OCI-M2 (cell line): ENCODE results near the gene PAK2.
A peak's percentile ranks its signal among the peaks of the same experiment; 100 is the strongest.
"Not testable (repeated sequence)": the region's sequence is repeated elsewhere in the genome, so short reads cannot be mapped to it uniquely, and the experiment has no call there.

Experiments
- DNase-seq: peaks from one replicate; lab custom pipeline; 2025; ENCODE audit not compliant: unreplicated experiment; lab: John Stamatoyannopoulos, UW

PAK2 gene

DNA sequence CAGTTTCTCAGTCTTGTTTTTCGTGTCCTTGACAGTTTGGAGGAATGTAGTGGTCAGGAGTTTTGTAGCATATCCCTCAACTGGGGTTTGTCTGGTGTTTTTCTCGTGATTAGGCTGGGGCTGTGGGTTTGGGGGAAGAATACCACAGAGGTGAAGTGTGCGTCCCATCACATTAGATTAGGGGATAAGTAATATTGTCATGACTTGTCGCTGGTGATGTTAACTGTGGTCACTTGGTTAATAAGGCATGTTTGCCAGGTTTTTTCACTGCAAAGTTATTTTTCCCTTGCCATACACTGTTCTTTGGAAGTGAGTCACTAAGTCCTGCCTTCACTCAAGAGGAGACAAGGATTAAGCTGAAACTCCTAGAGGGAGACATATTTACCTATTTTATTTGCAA is 39.1 kb downstream of the PAK2 start:
- DNase-seq, result no peak

DNA sequence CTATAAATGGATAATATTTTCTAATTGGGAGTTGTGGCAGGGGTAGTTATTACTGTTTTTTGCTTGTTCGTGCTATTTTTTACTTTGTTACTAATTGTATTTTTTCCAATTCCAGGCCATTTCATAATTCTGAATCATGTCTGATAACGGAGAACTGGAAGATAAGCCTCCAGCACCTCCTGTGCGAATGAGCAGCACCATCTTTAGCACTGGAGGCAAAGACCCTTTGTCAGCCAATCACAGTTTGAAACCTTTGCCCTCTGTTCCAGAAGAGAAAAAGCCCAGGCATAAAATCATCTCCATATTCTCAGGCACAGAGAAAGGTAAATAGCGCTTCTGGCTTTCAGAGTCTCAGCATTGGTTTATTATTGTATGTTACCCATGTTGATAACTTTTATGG is 42.9 kb downstream of the PAK2 start:
- no peak for DNase-seq

DNA sequence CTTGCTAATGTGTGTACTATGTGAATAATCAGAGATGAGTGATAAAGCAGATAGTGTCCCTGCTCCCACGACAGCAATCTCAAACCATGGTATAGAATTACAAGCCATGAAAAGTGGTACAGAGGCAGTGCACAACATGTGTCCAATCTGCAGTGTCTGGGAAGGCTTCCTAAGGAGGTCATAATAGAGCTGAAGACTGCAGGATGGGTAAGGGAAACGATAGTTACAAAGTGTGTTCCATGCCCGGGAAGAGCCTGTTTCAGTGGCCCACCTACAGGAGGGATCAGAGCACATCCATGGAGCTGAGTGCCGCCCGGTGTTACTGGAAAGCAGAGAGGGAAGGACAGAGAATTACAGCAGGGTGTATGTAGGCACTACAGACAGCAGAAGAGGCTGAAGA is 48.9 kb downstream of the PAK2 start:
- no peak for DNase-seq

DNA sequence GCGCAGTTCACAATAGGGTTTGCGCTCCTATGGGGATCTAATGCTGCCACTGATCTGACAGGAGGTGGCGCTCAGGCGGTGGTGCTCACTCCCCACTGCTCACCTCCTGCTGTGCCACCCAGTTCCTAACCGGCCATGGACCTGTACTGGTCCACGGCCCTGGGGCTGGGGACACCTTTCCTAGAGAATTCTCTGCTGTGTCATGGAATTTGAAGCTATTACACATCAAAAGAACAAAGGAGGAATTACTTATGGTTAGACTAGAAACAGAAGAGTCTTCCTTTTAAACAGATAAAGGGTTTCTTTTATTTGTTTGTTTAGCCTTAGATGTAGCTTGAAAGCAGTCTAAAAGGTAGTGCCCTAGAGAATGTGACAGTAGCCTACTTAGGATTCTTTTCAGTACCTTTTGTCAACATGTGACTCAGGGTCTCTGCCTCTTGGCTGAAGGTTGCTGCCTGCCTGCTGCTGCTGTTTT is 50.3 kb downstream of the PAK2 start:
- DNase-seq, result no peak

DNA sequence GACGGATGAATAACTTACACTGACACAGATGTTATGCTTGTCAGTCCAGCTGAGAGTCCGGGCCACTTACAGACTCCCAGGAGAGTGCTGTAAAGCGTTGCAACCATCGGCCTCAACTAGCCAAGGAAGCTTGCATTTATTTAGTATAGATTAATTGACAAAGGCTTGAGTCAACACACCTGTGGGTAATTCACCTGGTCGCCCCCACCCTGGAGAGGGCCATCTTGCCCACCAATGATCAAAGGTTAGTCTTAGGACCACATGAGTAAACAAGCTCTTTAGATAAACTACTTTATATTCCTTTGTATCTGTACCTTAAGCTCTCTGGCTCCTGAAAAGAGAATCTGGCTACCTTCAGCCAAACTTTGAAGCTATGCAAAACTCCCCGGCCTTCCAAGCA is 51.0 kb downstream of the PAK2 start:
- DNase-seq, result no peak

DNA sequence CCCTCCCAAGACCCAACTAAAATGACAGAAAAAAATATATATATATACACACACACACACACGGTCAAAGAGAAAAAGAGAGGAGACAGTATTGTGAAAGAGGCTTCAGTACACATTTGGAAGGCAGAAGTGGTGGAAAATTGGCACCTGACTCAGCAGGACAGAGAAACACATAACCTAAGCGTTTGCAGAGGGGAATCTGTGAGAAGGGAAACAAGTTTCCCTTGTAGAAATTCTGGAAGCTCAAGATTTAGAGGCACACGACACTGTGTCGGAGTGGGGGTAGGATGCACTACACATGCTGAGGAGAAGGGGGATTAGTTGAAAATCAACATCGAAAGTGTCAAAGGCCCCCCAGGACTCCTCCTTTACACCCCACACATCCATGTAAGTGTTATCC is 53.1 kb downstream of the PAK2 start:
- no peak for DNase-seq

DNA sequence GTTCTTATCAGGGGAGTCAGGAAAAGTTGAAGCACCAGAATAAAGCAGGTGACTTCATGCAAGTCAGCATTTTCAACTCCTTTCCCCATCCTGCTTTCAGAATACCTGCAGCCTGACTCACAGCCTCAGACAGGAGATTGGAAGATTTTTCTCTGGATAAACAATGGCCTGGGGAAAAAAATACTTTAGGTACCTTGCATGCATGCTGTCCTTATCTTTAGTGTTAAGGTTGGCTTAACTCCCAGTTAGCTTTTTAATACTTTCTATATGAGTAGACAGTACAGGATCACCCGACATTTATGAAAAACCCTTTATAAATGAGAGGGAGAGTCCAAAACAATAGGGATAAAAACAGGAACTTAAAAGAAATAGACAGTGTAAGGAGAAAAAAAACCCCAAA is 53.6 kb downstream of the PAK2 start:
- DNase-seq, result no peak

DNA sequence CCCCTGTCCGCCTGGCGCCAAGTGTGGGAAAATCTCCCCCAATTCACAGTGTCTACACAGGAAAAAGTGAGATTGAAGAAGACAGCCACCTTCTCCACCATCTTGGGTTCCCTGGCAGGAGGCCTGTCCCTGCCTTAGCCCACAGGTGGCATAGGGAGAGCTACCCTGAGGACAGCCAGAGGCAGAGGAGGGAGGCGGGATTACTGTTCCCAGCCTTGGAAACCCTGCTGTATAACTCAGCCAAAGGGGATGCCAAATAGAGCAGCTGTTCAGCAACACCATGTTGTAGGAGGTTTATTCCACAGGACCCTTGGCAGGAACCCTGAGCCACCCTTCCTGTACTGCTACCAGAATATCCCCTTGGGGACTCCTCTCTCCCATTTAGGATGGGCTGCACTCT is 54.8 kb downstream of the PAK2 start:
- DNase-seq, result no peak

DNA sequence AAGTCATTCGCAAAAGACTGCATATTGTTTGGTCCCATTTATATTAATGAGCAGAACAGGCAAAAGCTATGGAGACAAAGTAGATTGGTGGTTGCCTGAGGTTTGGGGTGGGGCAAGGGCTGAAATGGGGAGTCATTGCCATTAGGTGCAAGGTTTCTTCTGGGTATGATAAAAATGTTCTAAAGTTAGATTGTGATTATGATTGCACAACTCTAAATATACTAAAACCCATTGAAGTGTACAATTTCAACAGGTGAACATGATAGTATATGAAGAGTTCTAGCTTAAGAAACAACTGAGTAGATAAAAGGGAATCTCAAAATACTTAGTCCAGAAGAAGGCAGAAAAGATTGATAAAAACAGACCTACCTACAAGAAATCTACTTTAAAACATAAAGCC is 56.7 kb downstream of the PAK2 start:
- DNase-seq, result no peak

DNA sequence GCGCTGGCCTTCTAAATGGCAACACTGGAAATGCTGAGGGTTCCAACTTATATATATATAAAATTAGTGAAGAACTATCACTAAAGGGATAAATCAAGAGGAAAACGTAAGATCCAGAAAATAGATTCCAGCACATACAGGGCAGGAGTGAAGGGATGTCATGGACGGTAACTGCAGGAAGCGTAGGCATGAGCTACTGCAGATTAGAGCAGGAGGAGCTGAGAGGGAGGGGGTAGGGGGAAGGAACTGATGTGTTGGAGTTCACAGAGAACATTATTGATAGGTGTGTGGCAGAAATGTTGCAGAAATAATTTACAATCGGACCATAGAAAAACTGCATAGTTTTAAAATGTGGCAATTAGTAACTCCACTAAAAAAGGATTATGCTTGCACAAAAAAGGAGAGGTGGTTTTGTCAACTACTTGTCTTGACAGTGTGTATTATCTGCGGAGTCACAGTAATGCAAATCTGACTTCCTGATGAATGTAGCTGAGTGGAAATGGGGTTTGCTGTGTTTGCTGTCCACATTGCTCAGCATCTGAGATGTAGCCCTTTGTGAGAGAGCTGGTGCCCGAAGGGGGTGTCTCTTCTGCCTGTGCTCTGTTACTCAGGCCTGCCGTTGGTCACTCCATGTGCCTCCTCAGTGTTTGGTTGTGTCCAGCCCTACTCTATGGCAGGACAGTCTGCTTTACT is 61.2 kb downstream of the PAK2 start:
- DNase-seq, result no peak

DNA sequence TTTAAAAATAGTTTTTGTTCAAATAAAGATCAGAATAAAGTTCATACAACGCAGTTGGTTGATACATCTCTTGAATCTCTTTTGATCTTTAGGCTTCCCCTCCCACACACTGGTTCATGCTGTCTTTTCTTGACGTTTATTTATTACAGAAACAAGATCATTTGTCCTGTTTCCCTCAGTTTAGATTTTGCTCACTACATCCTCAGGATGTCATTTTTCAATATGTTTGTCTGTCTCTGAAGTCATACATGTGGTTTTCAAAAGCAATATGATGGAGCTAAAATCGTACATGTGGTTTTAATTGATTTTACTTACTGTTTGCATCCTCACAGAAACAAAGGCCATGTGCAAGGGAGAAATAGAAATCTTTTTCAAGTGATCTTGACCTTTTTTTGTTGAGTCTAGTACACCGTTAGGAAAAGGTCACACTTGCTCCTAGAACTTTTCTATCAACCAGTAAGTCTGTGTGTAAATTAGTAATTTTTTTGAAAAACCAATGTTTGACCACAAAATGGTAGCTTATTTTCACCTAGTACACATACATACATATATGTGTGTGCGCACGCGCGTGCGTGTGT is 64.3 kb downstream of the PAK2 start:
- DNase-seq, result no peak

DNA sequence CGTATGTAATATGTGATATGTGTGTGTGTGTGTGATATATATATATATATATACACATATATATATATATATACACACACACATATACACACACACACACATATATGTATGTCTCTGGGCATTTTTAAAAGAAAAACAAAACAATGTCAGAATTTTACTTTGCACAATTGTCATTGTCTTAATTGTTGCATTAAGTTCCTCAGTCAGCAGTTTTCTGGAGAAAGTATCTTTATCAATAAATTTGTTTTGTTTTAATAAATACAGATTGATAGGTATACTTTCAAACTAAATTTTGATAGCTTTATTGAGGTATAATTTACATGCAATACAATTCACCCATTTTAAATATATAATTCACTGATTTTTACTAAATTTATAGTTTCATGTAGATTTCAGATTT is 65.1 kb downstream of the PAK2 start:
- DNase-seq, result no peak

DNA sequence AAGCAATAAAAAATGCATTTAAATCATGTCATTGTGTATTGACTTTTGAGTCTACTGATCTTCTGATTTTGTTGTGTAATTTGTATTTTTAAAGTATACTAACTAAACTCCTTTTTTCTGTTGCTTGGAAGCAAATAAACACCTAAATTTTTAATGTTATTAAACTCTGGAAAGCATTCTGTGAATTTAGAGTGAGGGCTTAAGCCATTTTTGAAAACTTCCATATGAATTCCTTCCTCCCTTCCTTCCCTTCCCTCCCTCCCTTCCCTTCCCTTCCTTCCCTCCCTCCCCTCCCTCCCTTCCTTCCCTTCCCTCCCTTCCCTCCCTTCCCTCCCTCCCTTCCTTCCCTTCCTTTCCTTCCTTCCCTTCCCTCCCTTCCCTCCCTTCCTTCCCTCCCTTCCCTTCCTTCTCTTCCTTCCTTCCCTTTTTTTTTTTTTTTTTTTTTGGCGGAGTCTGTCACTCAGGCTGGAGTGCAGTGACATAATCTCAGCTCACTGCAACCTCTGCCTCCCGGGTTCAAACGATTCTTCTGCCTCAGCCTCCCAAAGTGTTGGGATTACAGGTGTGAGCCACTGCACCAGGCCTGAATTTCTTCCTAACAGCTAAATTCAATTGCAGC is 71.4 kb downstream of the PAK2 start:
- no peak for DNase-seq

DNA sequence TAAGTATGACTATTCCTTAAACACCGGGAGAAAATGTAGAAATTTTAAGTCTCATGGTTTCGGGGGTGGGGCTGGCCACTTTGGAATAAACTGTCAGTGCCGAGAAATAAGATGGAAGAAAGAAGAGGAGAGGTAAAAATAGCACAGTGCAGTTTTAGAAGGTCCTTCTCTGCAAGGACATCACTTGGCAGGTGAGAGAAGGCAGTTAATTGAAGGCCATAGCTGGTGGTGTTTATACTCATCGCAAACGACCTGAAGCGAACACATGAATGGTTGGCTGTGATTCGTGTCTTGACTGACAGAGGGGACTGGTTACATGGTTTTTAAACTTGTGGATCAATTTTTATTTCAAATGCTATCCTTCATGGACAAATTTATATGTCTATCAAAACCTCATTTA is 73.2 kb downstream of the PAK2 start:
- no peak for DNase-seq

DNA sequence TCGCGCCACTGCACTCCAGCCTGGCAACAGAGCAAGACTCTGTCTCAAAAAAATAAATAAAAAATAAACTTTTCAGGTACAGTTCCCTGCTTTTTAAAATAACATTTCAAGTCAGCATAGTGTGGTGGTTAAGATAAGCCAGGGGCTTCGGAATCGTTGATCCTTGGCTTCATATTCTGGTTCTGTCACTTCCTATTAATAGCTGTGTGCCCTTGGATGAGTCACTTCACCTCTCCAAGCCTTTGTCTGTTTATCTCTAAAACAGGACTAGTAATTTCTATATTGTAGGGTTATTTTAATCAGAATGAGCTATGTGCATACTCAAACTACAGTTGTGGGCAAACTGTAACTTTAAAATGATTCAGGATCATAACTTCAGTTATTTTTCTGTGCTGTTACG is 74.2 kb downstream of the PAK2 start:
- peak; percentile 37 for DNase-seq

DNA sequence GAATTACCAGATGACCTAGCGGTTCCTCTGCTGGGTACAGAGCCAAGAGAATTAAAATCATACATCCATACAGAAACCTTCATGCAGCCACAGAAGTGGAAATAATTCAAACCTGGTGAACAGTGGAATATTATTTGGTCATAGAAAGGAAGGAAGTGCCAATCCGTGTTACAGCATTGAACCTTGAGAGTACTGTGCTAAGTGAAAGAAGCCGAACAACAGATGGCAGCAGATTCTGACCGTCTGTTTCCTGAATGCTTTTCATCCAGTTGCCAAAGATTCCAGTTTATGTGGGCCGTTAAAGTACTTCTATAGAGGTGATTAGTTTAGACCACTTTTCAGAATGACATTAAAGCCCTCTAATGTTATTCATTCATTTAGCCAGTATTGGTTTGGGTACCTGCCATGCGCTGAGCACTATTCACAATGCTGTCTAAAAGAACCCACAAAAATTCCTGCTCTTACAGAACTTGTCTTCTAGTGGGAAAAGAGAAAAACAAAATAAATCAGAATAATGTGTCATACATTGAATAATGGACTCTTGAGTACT is 82.2 kb downstream of the PAK2 start:
- DNase-seq, result no peak

DNA sequence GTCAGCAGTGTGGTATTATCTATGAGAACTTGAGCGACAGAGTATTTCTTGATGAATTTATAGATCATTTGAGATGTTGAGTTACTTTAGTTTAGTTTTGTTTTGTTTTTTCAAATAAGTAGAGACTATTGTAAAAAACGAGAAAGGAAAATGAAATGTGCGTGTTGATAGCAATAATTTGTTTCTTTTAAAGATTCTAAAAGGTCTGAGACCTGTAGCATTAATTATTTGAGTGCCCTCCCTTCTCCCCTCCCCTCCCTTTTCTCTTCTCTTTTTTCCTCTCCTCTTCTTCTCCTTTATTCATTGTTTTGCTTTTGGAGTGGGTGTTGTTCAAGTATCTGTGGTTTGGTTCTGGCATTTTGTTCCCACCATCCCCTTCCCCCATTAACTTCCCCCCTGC is 90.0 kb downstream of the PAK2 start:
- not testable (repeated sequence) for DNase-seq

DNA sequence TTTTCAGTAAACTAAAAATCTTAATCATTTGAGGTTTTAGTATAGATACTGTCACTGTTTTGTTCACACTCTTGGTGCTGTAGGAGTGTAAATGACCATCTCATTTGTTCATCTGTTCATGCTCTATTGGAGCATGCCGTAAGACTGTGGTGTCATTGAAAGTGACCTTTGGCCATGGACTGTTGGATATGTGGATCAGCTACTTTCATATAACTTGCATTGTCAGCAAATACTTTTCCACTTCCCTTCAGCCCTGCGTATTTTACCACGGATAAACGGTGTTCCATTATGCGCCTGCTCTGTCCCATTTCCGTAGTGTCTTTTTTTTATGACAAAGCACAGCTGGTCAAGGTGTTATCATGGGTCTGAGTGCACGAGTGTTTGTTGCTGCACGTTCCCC is 95.4 kb downstream of the PAK2 start:
- no peak for DNase-seq

DNA sequence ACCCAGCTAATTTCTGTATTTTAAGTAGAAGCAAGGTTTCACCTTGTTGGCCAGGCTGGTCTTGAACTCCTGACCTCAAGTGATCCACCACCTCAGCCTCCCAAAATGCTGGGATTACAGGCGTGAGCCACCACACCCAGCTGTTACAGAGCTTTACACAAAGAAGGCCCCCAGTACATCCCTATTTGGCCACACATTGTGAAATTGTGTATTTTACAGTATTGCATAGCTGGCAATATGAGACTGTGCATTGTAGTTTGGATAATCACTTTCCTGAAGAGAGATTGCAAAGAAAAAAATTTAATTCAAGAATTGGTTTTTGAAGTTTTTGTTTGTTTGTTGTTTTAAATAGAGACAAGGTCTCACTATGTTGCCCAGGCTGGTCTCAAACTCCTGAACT is 97.0 kb downstream of the PAK2 start:
- DNase-seq, result not testable (repeated sequence)

DNA sequence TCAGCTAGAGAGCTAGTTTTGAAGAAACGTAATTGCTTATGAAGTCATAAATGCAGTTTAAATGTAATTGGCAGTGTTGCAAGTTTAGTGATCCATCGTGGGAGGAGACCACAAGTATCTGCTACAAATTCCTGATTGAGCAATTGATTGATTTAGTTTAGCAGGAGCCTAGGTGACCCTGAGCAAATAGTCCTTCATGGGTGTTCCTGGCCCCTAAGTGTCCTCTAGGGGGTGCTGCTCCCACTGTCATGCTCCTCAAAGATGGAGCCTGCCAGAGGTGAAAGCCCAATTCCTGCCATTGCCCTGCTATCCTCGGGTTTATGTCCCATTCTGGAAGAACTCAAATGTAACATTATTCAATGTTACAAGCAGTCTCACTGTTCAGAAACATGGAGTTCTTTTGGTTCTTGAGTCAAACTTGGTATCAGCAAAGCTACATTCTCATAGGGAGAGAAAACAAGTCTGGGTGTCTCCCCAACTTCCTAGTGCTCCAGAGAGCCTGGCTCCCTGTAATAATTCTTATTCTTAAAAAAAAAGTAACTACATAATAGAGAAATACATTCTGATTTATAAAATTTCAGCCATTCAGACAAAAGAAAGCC is 98.3 kb downstream of the PAK2 start:
- no peak for DNase-seq

DNA sequence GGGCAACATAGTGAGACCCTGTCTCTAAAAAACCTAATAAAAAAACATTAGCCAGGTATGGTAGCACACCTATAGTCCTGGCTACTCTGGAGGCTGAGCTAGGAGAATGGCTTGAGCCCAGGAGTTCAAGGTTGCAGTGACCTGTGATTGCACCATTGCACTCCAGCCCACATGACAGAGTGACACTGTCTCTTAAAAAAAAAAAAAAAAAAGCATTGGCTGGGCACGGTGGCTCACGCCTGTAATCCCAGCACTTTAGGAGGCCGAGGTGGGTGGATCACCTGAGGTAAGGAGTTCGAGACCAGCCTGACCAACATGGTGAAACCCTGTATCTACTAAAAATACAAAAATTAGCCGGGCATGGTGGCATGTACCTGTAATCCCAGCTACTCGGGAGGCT is 99.7 kb downstream of the PAK2 start:
- DNase-seq, result not testable (repeated sequence)
